Activated CD8-positive, alpha-beta T cell treated with anti-CD3 and anti-CD28 coated beads for 36 hours (primary cell): Measurements from ENCODE around the gene SLC7A6. TPM values are rescaled to one million over a fixed set of nuclear protein-coding genes. Genes with fewer than 3 reads are reported as not detected.

Source experiments
- ATAC-seq: fragments of 200-7000 bp; cut with Tn5 transposase; one replicate; pipeline ENCODE4 v1.10.0; 2021; ENCODE audit warnings: mild to moderate bottlenecking, moderate library complexity
- CTCF ChIA-PET: fragments of 350-600 bp; sonication (Branson Sonifier 250); formaldehyde crosslinking; loops from one replicate; lab custom pipeline; 2021; ENCODE audit warnings: antibody characterized with exemption; lab: Charles Lee
- POLR2A ChIA-PET: fragments of 350-600 bp; sonication (Branson Sonifier 250); formaldehyde crosslinking; loops from one replicate; lab custom pipeline; 2021; ENCODE audit warnings: antibody characterized with exemption; lab: Charles Lee
- DNase-seq: peaks from one replicate; pipeline ENCODE4 v3.0.0-alpha.2; 2020
- H3K27ac Mint-ChIP-seq: one replicate; pipeline ENCODE4 v1.8.0; 2021; ENCODE audit warnings: mild to moderate bottlenecking, mixed read lengths
- H3K27me3 Mint-ChIP-seq: one replicate; pipeline ENCODE4 v1.8.0; 2021; ENCODE audit warnings: mixed read lengths
- H3K36me3 Mint-ChIP-seq: one replicate; pipeline ENCODE4 v1.8.0; 2021; ENCODE audit warnings: low read depth, mixed read lengths
- H3K4me1 Mint-ChIP-seq: one replicate; pipeline ENCODE4 v1.8.0; 2021; ENCODE audit warnings: low read depth, mixed read lengths
- H3K4me3 Mint-ChIP-seq: one replicate; pipeline ENCODE4 v1.8.0; 2021; ENCODE audit warnings: mild to moderate bottlenecking, moderate library complexity, mixed read lengths
- H3K9me3 Mint-ChIP-seq: one replicate; pipeline ENCODE4 v1.8.0; 2021; ENCODE audit warnings: mixed read lengths
- intact Hi-C: fragments of 100-400 bp; cut with micrococcal nuclease; formaldehyde crosslinking; loops from one replicate; pipeline ENCODE4 v1.10.0; 2022
- total RNA-seq, 2 experiments: library from RNA; stranded (reverse); gene quantifications; one replicate each; pipeline ENCODE4 v1.2.3, GENCODE V29; 2021
- TF ChIP-seq, protein P1 (sequence below): fragments of 200-600 bp; IDR thresholded peaks from one replicate; pipeline ENCODE4 v1.8.0; 2022; ENCODE audit warnings: antibody characterized with exemption, mild to moderate bottlenecking

SLC7A6 gene
- total RNA-seq, 2 experiments from 2014 or later: 73.8 to 76.9 TPM

DNA sequence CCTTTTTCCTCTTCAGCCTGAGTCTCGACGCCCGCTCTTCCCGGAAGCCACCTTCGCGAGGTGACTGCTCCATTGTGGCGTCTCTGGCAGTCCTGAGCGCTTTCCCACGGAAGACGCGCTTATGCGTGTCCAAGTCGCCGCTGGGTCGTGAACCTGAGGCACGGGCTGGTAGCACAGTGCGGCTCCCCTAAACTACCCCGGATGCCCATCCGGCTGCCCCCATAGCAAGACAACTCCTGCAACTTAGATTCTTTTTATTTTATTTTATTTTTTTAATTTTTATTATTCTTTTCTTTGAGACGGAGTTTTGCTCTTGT lies 26.3 kb upstream of the SLC7A6 start:
- CTCF ChIA-PET: interaction anchor here (0.9 to 2.9 kb wide), 5 partner anchors 19 to 153 kb away, joined by 3 to 20 read pairs (median 4); partner anchors contain the start of gene NFATC3
- ATAC-seq (peak; percentile 4), DNase-seq (peak; percentile 45)
- intact Hi-C loops: no loop called here
- Mint-ChIP-seq H3K4me3 (peak overlapping the region; percentile 87), H3K36me3 (no peaks in the 10 kb centered on the region), H3K9me3 (no peaks in the 10 kb centered on the region), H3K4me1 (peaks cover 32% of the 10 kb centered on the region), H3K27ac (peak overlapping the region; percentile 94), H3K27me3 (no peaks in the 10 kb centered on the region)
- TF ChIP-seq, protein P1, sequence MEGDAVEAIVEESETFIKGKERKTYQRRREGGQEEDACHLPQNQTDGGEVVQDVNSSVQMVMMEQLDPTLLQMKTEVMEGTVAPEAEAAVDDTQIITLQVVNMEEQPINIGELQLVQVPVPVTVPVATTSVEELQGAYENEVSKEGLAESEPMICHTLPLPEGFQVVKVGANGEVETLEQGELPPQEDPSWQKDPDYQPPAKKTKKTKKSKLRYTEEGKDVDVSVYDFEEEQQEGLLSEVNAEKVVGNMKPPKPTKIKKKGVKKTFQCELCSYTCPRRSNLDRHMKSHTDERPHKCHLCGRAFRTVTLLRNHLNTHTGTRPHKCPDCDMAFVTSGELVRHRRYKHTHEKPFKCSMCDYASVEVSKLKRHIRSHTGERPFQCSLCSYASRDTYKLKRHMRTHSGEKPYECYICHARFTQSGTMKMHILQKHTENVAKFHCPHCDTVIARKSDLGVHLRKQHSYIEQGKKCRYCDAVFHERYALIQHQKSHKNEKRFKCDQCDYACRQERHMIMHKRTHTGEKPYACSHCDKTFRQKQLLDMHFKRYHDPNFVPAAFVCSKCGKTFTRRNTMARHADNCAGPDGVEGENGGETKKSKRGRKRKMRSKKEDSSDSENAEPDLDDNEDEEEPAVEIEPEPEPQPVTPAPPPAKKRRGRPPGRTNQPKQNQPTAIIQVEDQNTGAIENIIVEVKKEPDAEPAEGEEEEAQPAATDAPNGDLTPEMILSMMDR: no peak
- POLR2A ChIA-PET: interaction anchor here (1.3 to 2.7 kb wide), 5 partner anchors 11 to 154 kb away, joined by 3 to 17 read pairs (median 5); partner anchors contain the start of genes NFATC3 and SLC7A6

DNA sequence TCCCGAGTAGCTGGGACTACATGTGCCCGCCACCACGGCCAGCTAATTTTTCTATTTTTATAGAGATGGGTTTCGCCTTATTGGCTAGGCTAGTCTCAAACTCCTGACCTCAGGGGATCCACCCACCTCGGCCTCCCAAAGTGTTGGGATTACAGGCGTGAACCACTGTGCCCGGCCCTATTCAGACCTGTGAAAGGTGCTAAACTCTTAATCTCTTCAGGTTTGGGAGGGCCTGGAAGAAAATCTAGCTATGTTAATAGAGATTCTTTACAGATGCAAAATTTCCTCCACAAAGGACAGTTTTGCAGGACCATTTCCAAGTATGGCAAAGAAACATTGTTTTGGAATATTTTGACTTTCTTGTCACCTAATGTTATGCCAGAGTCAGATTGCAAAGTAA lies 22.2 kb upstream of the SLC7A6 start:
- TF ChIP-seq, protein P1: no peak
- intact Hi-C loops: no loop called here
- ChIA-PET POLR2A (no interaction called here), CTCF (interaction anchor here (1.2 to 7.6 kb wide), 3 partner anchors 14 to 86 kb away, joined by 4 to 89 read pairs (median 43); partner anchors contain the start of gene SLC7A6)
- ATAC-seq: no peak
- DNase-seq: no peak
- H3K4me1 Mint-ChIP-seq: peaks cover 31% of the 10 kb centered on the region
- no peak overlapping the region for H3K4me3 Mint-ChIP-seq
- H3K9me3 Mint-ChIP-seq: no peaks in the 10 kb centered on the region
- no peak overlapping the region for H3K27ac Mint-ChIP-seq
- H3K36me3 Mint-ChIP-seq: no peaks in the 10 kb centered on the region
- no peaks in the 10 kb centered on the region for H3K27me3 Mint-ChIP-seq

DNA sequence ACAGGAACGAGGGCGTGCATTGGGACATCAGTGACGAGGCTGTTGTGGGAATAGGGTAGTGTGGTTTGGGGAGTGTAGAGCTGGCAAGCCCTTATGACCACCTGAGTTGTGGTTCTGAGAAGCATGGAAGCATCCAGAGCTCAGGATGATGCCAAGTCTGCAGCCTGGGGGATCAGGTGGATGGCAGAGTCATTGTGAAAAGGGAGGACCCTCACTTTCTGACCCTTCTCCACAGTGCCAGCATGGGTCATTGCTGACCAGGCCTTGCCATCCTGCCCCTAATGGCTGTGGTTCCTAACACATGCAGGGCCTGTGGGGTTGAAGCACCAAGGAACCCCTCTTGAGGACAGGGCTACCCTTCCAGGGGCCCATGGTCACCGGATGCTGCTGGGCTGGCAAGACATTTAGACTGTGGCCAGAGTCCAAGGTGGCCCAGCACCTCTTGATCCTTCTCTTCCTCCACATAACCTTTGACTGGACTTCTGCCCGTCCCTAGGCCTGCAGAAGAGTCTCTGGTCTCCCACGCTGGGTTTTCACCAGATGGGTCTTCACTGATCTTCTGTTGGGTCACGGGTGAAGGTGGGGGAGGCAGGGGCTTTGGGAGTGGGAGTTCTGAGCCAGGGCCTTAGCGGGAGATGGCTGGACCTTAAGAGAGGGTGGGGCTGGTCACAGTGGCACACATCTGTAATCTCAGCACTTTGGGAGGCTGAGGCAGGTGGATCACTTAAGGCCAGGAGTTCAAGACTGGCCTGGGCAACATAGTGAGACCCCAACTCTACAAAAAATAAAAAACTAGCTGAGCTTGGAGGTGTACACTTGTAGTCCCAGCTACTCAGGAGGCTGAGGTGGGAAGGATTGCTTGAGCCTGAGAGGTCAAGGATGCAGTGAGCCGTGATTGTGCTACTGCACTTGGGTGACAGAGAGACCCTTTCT lies 21.1 kb upstream of the SLC7A6 start:
- no peak for ATAC-seq
- ChIA-PET POLR2A (interaction anchor here (1.5 to 2.9 kb wide), 3 partner anchors 11 to 79 kb away, joined by 3 to 8 read pairs (median 8); partner anchors contain the start of genes PRMT7 and SLC7A6OS), CTCF (interaction anchor here (1.3 to 7.6 kb wide), 3 partner anchors 19 to 149 kb away, joined by 3 to 89 read pairs (median 43); partner anchors contain the start of gene SLC7A6)
- peak overlapping the region; percentile 17 for H3K4me3 Mint-ChIP-seq
- peaks cover 26% of the 10 kb centered on the region for H3K4me1 Mint-ChIP-seq
- TF ChIP-seq, protein P1: no peak
- H3K36me3 Mint-ChIP-seq: no peaks in the 10 kb centered on the region
- DNase-seq: no peak
- intact Hi-C loops: no loop called here
- H3K9me3 Mint-ChIP-seq: no peaks in the 10 kb centered on the region
- H3K27ac Mint-ChIP-seq: no peak overlapping the region
- H3K27me3 Mint-ChIP-seq: no peaks in the 10 kb centered on the region

DNA sequence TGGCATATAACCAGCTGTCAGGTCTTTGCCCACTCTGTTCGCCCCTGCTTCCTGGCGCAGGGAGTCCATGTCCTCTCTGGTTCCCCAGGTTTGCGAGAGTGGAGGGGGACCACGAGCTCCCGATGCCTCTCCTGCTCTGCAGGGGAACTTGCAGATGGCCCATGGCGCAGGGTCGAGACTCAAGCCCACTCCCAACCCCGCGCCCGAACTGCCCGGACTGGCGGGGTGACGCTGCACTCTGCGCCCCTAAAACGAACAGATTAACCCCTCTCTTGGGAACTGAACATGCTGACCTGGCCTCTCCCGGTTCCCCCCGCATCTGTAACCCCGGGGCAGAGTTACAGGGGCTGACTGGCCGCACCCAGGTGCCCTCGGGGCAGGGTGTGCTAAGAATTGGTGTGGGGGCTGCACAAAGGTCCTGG lies 19.8 kb upstream of the SLC7A6 start:
- H3K36me3 Mint-ChIP-seq: no peaks in the 10 kb centered on the region
- no peaks in the 10 kb centered on the region for H3K27me3 Mint-ChIP-seq
- no peaks in the 10 kb centered on the region for H3K9me3 Mint-ChIP-seq
- intact Hi-C loops: no loop called here
- peak overlapping the region; percentile 82 for H3K27ac Mint-ChIP-seq
- TF ChIP-seq, protein P1: no peak
- peaks cover 22% of the 10 kb centered on the region for H3K4me1 Mint-ChIP-seq
- DNase-seq (no peak), ATAC-seq (no peak)
- peak overlapping the region; percentile 83 for H3K4me3 Mint-ChIP-seq
- ChIA-PET CTCF (interaction anchor here (0.8 to 7.6 kb wide), 7 partner anchors 8 to 117 kb away, joined by 3 to 89 read pairs (median 5); partner anchors contain the start of gene SLC7A6), POLR2A (interaction anchor here (1.2 to 3.2 kb wide), 10 partner anchors 9 to 224 kb away, joined by 3 to 22 read pairs (median 8); partner anchors contain the start of genes ESRP2, PRMT7, SLC7A6 and SLC7A6OS)
